ENCODE measurements around the gene TOMM20. TPM values are rescaled to one million over a fixed set of nuclear protein-coding genes. Genes with fewer than 3 reads are reported as not detected.

TOMM20 gene
- total and polyA plus RNA-seq, 2 donors (not counting 1 experiment from before 2014, with no cell fraction given): 25.0 to 77.3 TPM

DNA sequence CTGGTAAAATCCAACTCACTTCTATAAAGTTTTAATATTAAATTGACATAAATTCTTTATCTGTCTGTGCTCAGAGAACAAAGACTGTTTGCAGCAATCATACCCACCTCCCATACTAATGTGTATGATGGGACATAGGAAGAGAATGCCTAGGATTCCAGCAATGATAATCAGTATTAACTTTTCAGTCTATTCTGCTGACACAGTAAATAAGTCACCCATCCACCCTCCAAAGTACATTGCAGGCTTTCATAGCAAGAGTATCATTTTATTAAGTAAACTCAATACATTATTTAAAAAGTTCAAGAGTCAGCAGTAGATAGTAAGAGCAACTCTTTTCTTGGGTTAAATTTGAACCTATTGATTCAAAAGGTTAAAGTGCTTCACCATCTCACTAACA lies 23.6 kb upstream of the TOMM20 start:
- ATAC-seq (ENCODE audit: low read depth) (no peak), DNase-seq (no peak)
- Histone ChIP-seq H3K27me3 (replicated peaks in 1 of 4; ENCODE audit: control extremely low read depth in 1 of 4, control insufficient read depth in 3 of 4, insufficient read depth in 4 of 4, low read length in 3 of 4) (no peaks in the 10 kb centered on the region), H3K9ac (ENCODE audit: low read length) (no peak overlapping the region), H3K4me1 (ENCODE audit: control insufficient read depth in 2 of 2, insufficient read depth in 2 of 2, low read length in 2 of 2) (peaks cover 0 to 2% of the 10 kb centered on the region in 2 donors), H4K20me1 (ENCODE audit: control insufficient read depth, insufficient read depth, low read length, poor library complexity, severe bottlenecking) (peaks cover 22% of the 10 kb centered on the region), H2AFZ (ENCODE audit: insufficient read depth, low read depth, low read length, poor library complexity, severe bottlenecking) (no peak overlapping the region), H3K79me2 (ENCODE audit: control insufficient read depth, insufficient read depth, low read length) (peaks cover 45% of the 10 kb centered on the region), H3K36me3 (replicated peaks in 1 of 2; ENCODE audit: control extremely low read depth in 1 of 2, control insufficient read depth in 1 of 2, extremely low read depth in 1 of 2, insufficient read depth in 2 of 2, low read length in 1 of 2) (peaks cover 24 to 64% of the 10 kb centered on the region in 2 experiments), H3K27ac (ENCODE audit: low read length in 2 of 2) (no peak overlapping the region), H3K4me3 (ENCODE audit: control extremely low read depth in 1 of 5, extremely low read depth in 1 of 5, insufficient read depth in 1 of 5, low read depth in 2 of 5, low read length in 4 of 5) (no peak overlapping the region), H3K9me3 (ENCODE audit: control extremely low read depth in 1 of 3, control insufficient read depth in 2 of 3, insufficient read depth in 1 of 3, low read length in 2 of 3) (no peaks in the 10 kb centered on the region), H3K4me2 (replicated peaks; ENCODE audit: low read depth, low read length, poor library complexity, severe bottlenecking) (no peak overlapping the region)
- TF ChIP-seq, protein P1, sequence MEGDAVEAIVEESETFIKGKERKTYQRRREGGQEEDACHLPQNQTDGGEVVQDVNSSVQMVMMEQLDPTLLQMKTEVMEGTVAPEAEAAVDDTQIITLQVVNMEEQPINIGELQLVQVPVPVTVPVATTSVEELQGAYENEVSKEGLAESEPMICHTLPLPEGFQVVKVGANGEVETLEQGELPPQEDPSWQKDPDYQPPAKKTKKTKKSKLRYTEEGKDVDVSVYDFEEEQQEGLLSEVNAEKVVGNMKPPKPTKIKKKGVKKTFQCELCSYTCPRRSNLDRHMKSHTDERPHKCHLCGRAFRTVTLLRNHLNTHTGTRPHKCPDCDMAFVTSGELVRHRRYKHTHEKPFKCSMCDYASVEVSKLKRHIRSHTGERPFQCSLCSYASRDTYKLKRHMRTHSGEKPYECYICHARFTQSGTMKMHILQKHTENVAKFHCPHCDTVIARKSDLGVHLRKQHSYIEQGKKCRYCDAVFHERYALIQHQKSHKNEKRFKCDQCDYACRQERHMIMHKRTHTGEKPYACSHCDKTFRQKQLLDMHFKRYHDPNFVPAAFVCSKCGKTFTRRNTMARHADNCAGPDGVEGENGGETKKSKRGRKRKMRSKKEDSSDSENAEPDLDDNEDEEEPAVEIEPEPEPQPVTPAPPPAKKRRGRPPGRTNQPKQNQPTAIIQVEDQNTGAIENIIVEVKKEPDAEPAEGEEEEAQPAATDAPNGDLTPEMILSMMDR (IDR thresholded peaks at IDR 0.05): no peak
- no peak for TF ChIP-seq EZH2 (IDR thresholded peaks at IDR 0.05; ENCODE audit: borderline replicate concordance, insufficient read depth, low read depth, low read length, poor library complexity, severe bottlenecking)
- Mint-ChIP-seq H3K27me3 (no peaks in the 10 kb centered on the region), H3K27ac (no peak overlapping the region), H3K4me3 (no peak overlapping the region), H3K9me3 (ENCODE audit: insufficient read depth) (no peaks in the 10 kb centered on the region), H3K4me1 (peaks cover 6% of the 10 kb centered on the region)
- ChIA-PET CTCF (interaction anchor here (1.0 kb wide), 1 partner anchor 359 kb away, joined by 4 read pairs; no protein-coding TSS in a partner anchor), POLR2A (no interaction called here)
- intact Hi-C loops (cut with micrococcal nuclease): no loop called here

DNA sequence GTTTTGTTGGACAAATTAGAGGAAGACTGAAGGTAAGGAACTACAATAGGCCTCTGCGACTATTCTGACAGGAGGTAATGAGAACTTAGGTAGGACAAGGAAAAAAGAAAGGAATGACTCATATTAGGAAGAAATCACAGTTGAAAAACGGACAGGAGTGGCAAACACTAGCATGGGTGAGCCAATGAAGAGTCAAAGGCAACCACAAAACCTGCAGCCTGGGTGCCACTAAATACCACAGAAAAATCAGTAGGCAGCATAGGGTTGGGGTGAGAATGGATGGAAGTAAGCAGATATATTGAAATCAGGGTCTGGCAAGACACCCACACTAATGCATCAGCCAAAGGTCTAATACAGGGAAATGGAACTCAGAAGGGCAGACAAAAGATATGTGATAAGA lies 22.4 kb upstream of the TOMM20 start:
- Mint-ChIP-seq H3K4me1 (peaks cover 6% of the 10 kb centered on the region), H3K4me3 (no peak overlapping the region), H3K27ac (no peak overlapping the region), H3K27me3 (no peaks in the 10 kb centered on the region), H3K9me3 (ENCODE audit: insufficient read depth) (no peaks in the 10 kb centered on the region)
- TF ChIP-seq EZH2 (IDR thresholded peaks at IDR 0.05; ENCODE audit: borderline replicate concordance, insufficient read depth, low read depth, low read length, poor library complexity, severe bottlenecking): no peak
- TF ChIP-seq, protein P1 (IDR thresholded peaks at IDR 0.05): no peak
- ChIA-PET CTCF (no interaction called here), POLR2A (no interaction called here)
- H3K4me3 ChIP-seq (ENCODE audit: control extremely low read depth in 1 of 5, extremely low read depth in 1 of 5, insufficient read depth in 1 of 5, low read depth in 2 of 5, low read length in 4 of 5): no peak overlapping the region
- H3K4me1 ChIP-seq (ENCODE audit: control insufficient read depth in 2 of 2, insufficient read depth in 2 of 2, low read length in 2 of 2): no peaks in the 10 kb centered on the region
- H3K79me2 ChIP-seq (ENCODE audit: control insufficient read depth, insufficient read depth, low read length): peaks cover 39% of the 10 kb centered on the region
- DNase-seq (no peak), ATAC-seq (ENCODE audit: low read depth) (no peak)
- H3K9ac ChIP-seq (ENCODE audit: low read length): no peak overlapping the region
- 100% methylated on average over 2 of the region's 2 CpGs for WGBS (ENCODE audit: insufficient coverage)
- H4K20me1 ChIP-seq (ENCODE audit: control insufficient read depth, insufficient read depth, low read length, poor library complexity, severe bottlenecking): peaks cover 23% of the 10 kb centered on the region
- H3K36me3 ChIP-seq (replicated peaks in 1 of 2; ENCODE audit: control extremely low read depth in 1 of 2, control insufficient read depth in 1 of 2, extremely low read depth in 1 of 2, insufficient read depth in 2 of 2, low read length in 1 of 2): peaks cover 20 to 57% of the 10 kb centered on the region in 2 experiments
- no peak overlapping the region for H3K27ac ChIP-seq (ENCODE audit: low read length in 2 of 2)
- H2AFZ ChIP-seq (ENCODE audit: insufficient read depth, low read depth, low read length, poor library complexity, severe bottlenecking): no peak overlapping the region
- intact Hi-C loops (cut with micrococcal nuclease): no loop called here
- no peak overlapping the region for H3K4me2 ChIP-seq (replicated peaks; ENCODE audit: low read depth, low read length, poor library complexity, severe bottlenecking)
- H3K9me3 ChIP-seq (ENCODE audit: control extremely low read depth in 1 of 3, control insufficient read depth in 2 of 3, insufficient read depth in 1 of 3, low read length in 2 of 3): no peaks in the 10 kb centered on the region
- H3K27me3 ChIP-seq (replicated peaks in 1 of 4; ENCODE audit: control extremely low read depth in 1 of 4, control insufficient read depth in 3 of 4, insufficient read depth in 4 of 4, low read length in 3 of 4): no peaks in the 10 kb centered on the region

Measured in B cell (primary cell).